GM12873 (cell line): ENCODE measurements around the gene MESD.

Experiments
- CTCF ChIP-seq: IDR thresholded peaks from 2 replicates; pipeline ENCODE4 v1.5.1; 2012; ENCODE audit warnings: low read depth, mild to moderate bottlenecking, moderate library complexity, low read length, control low read depth; ENCODE audit not compliant: insufficient read depth; ENCODE audit errors: missing control alignments

MESD gene

GRCh38 chr15:80978685-80979329, 10.8 kb downstream of the MESD start:
- TF ChIP-seq CTCF = no peak

GRCh38 chr15:80977627-80978036, 12.0 kb downstream of the MESD start:
- TF ChIP-seq CTCF = peak; percentile 50

- no peak for TF ChIP-seq CTCF
Observed at GRCh38 chr15:80976851-80977250, 12.8 kb downstream of the MESD start.

GRCh38 chr15:80974914-80975313, 14.7 kb downstream of the MESD start:
- no peak for TF ChIP-seq CTCF

- TF ChIP-seq CTCF = no peak
Observed at GRCh38 chr15:80972276-80972675, 17.3 kb downstream of the MESD start.

GRCh38 chr15:80971143-80971542, 18.5 kb downstream of the MESD start:
- peak; percentile 6 for TF ChIP-seq CTCF

- no peak for TF ChIP-seq CTCF
Observed at GRCh38 chr15:80970658-80971057, 19.0 kb downstream of the MESD start.
